ENCODE measurements around the gene FUCA1. TPM values are rescaled to one million over a fixed set of nuclear protein-coding genes. Genes with fewer than 3 reads are reported as not detected.
A peak's percentile ranks its signal among the peaks of the same experiment; 100 is the strongest.

Gene FUCA1
- 20.6 and 40.8 TPM in 2 replicates for total RNA-seq (ENCODE audit: low replicate concordance)
- long read RNA-seq, transcript FUCA1-201 (8 exons, 2,047 nt) = major isoform, 455 of 468 reads
- long read RNA-seq, partial matches to known transcripts = 5 of 468 reads
- long read RNA-seq, other reads (novel, unspliced or antisense) = 8 of 468 reads

- Mint-ChIP-seq H3K27me3 (peaks cover 30% of the 10 kb centered on the region), H3K27ac (peak within 1 kb of the TSS; percentile 59)
- TF ChIP-seq CTCF (conservative IDR thresholded peaks at IDR 0.05) = peak; percentile 98
Observed at GRCh38 chr1:23867895-23868556, at the start of gene FUCA1. Gene FUCA1, minus strand, starts transcription at chr1:23868290. Its CDS starts 4 bp downstream, at chr1:23868286.

GRCh38 chr1:23916209-23917131 lies 48.4 kb upstream of the FUCA1 start:
- DNase-seq (ENCODE audit: extremely low spot score, unreplicated experiment) = peak; percentile 73
- Mint-ChIP-seq H3K27ac (peak overlapping the region; percentile 84), H3K4me3 (no peak overlapping the region), H3K9me3 (no peaks in the 10 kb centered on the region), H3K27me3 (no peaks in the 10 kb centered on the region), H3K4me1 (ENCODE audit: unreplicated experiment) (peaks cover 4% of the 10 kb centered on the region), H3K36me3 (no peaks in the 10 kb centered on the region)
- TF ChIP-seq CTCF (conservative IDR thresholded peaks at IDR 0.05) = peak; percentile 72

More at GRCh38 chr1:23867895-23868556, at the start of gene FUCA1:
- H3K36me3 Mint-ChIP-seq = peaks cover 4% of the 10 kb centered on the region
- H3K4me3 Mint-ChIP-seq = peak within 1 kb of the TSS; percentile 88
- peaks cover 13% of the 10 kb centered on the region for H3K4me1 Mint-ChIP-seq (ENCODE audit: unreplicated experiment)
- H3K9me3 Mint-ChIP-seq = no peaks in the 10 kb centered on the region
- peak; percentile 93 for DNase-seq (ENCODE audit: extremely low spot score, unreplicated experiment)

GRCh38 chr1:23915466-23915865 lies 47.4 kb upstream of the FUCA1 start:
- no peak overlapping the region for H3K4me3 Mint-ChIP-seq
- H3K9me3 Mint-ChIP-seq = no peaks in the 10 kb centered on the region
- DNase-seq (ENCODE audit: extremely low spot score, unreplicated experiment) = no peak
- H3K36me3 Mint-ChIP-seq = no peaks in the 10 kb centered on the region
- no peaks in the 10 kb centered on the region for H3K27me3 Mint-ChIP-seq
- H3K27ac Mint-ChIP-seq = no peak overlapping the region
- H3K4me1 Mint-ChIP-seq (ENCODE audit: unreplicated experiment) = peaks cover 4% of the 10 kb centered on the region
- no peak for TF ChIP-seq CTCF (conservative IDR thresholded peaks at IDR 0.05)

GRCh38 chr1:23914921-23915320 lies 46.8 kb upstream of the FUCA1 start:
- Mint-ChIP-seq H3K36me3 (no peaks in the 10 kb centered on the region), H3K27ac (no peak overlapping the region), H3K27me3 (peaks cover 3% of the 10 kb centered on the region), H3K4me1 (ENCODE audit: unreplicated experiment) (peaks cover 4% of the 10 kb centered on the region), H3K4me3 (no peak overlapping the region), H3K9me3 (no peaks in the 10 kb centered on the region)
- DNase-seq (ENCODE audit: extremely low spot score, unreplicated experiment) = no peak
- TF ChIP-seq CTCF (conservative IDR thresholded peaks at IDR 0.05) = no peak

GRCh38 chr1:23913212-23913880 lies 45.3 kb upstream of the FUCA1 start, which contains the start of gene CNR2:
Gene CNR2, minus strand, starts transcription at chr1:23913362. Its CDS starts 37,745 bp downstream, at chr1:23875617.
- no peak for TF ChIP-seq CTCF (conservative IDR thresholded peaks at IDR 0.05)
- H3K27ac Mint-ChIP-seq = no peak within 1 kb of the TSS
- no peak within 1 kb of the TSS for H3K4me3 Mint-ChIP-seq
- no peak for DNase-seq (ENCODE audit: extremely low spot score, unreplicated experiment)
- no peaks in the 10 kb centered on the region for H3K9me3 Mint-ChIP-seq
- peaks cover 4% of the 10 kb centered on the region for H3K4me1 Mint-ChIP-seq (ENCODE audit: unreplicated experiment)
- H3K36me3 Mint-ChIP-seq = no peaks in the 10 kb centered on the region
- H3K27me3 Mint-ChIP-seq = peaks cover 7% of the 10 kb centered on the region

Data from type B pancreatic cell (in vitro differentiated cells).